Measurements from ENCODE around the gene OR10T2.
"Not testable (repeated sequence)": the region's sequence is repeated elsewhere in the genome, so short reads cannot be mapped to it uniquely, and the experiment has no call there.

The OR10T2 gene

GRCh38 chr1:158356616-158357015 is 42.6 kb downstream of the OR10T2 start:
- no peak for DNase-seq (ENCODE audit: low read depth)

GRCh38 chr1:158355773-158356285 is 43.4 kb downstream of the OR10T2 start:
- no peak for DNase-seq (ENCODE audit: low read depth)

GRCh38 chr1:158354255-158354654 is 45.0 kb downstream of the OR10T2 start:
- DNase-seq (ENCODE audit: low read depth) = no peak

- DNase-seq (ENCODE audit: low read depth) = no peak
Observed at GRCh38 chr1:158353303-158354075, 45.8 kb downstream of the OR10T2 start, which contains the start of gene CD1E. Gene CD1E (plus strand): TSS chr1:158353894. CDS start chr1:158353989, 95 bp downstream.

- not testable (repeated sequence) for DNase-seq (ENCODE audit: low read depth)
Observed at GRCh38 chr1:158348946-158349345, 50.3 kb downstream of the OR10T2 start.

Data from GM04504 (cell line).